HG03108 (cell line): Measurements from ENCODE around the gene CDK8.
"Not testable (repeated sequence)": the region's sequence is repeated elsewhere in the genome, so short reads cannot be mapped to it uniquely, and the experiment has no call there.

Experiments
- ATAC-seq: cut with Tn5 transposase; IDR thresholded peaks from one replicate; pipeline ENCODE4 v1.9.1; 2021; ENCODE audit warnings: moderate library complexity; ENCODE audit not compliant: unreplicated experiment

Gene CDK8

DNA sequence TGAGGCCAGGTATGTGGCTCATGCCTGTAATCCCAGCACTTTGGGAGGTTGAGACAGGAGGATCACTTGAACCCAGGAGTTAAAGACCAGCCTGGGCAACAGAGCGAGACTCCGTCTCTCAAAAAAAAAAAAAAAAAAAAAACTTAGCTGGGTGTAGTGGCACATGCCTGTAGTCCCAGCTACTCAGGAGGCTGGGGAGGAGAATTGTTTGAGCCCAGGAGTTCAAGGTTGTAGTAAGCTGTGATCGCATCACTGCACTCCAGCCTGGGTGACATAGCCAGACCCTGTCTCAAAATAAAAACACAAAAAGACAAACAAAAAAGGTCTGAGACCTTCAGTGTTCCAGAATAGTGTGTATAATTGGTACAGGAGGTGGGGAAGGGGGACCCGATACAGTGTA lies 1.9 kb upstream of the CDK8 start:
- not testable (repeated sequence) for ATAC-seq

DNA sequence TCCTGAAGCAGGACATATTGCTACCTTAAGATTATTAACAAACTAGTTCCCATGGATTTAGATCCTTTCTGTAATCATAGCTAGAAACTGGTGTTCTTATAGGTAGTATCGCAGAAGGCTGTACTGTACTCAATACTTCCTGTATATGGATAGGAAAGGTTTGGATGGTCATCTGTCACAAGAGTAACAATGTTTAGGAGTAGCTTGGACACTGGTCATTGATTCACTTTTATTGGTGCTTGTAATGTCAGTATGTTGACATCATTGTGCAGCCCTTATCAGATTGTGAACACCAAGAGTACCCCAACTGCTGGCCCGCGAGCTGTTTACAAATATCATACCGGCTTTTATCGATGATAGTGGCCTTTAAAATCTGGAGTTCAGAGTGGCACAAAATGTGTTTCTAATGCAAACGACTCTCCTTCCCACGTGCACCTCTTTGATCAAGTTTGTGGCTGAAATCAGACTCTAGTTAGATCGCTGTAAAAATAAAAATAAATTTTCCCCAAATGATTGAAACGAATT lies 605 bp upstream of the CDK8 start:
- ATAC-seq, result no peak

DNA sequence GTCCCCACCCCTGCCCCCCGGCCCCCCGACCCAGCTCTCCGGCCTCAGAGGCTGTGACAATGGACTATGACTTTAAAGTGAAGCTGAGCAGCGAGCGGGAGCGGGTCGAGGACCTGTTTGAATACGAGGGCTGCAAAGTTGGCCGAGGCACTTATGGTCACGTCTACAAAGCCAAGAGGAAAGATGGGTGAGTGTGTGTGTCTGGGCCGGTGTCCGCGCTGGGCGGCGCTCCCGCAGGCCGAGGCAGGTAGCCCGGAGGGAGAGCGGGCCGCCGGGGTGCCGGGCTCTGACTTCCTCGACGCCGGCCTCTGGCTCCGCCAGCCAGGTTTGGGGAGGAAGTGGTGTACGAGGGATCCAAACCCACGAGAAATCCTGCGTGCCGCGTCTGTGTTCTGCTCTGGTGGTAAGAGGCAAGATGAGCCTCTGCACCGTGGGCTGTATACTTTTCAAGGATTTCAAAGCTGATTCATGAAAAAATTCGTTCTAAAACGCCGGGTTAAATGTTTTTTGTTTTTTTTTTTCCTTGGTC lies 718 bp downstream of the CDK8 start:
- ATAC-seq, result peak; percentile 33

DNA sequence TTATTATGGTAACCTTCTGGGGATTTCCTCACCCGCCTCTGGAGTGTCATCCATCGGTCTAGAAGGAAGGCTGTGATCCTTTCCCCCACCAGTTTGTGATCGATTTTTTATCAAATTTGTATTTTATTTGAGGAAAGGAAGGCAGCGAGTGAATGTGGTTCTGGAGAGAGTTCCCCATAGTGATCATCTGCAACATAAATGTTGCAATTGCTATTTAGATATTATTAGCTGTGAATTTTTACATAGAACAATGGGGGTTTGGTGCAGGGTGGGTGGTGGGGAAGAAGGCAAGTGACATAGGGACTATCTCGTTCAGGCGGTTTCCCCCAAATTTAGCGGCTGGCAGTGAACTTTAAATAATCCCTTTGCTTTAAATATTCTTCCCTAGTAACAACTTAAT lies 1.2 kb downstream of the CDK8 start:
- ATAC-seq, result no peak

DNA sequence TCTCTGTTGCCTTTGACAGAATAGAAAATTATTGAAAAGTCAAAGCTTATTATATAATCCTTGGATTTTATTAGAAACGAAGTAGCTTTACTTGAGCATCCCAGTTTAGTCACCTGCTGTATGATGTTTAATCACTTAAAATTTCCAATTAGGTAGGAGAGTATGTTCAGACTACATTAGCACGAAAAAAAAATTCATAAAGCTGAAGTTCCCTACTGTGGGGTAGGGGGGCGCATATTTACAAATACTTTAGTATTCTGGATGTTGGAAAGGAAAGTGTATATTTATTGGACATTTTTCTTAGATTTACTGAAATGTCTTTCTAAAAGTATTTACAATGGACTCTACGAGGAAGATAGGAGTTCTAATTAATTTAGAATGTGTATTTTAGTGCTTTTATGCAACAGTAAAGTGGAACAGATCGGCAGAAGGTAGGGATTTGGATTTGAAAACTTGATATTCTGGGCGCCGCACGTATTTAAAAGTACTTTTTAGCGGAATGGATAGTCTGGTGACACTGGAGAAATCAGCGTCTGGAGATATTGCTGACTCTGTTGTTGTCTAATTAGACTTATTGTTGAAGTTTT lies 1.9 kb downstream of the CDK8 start:
- no peak for ATAC-seq

DNA sequence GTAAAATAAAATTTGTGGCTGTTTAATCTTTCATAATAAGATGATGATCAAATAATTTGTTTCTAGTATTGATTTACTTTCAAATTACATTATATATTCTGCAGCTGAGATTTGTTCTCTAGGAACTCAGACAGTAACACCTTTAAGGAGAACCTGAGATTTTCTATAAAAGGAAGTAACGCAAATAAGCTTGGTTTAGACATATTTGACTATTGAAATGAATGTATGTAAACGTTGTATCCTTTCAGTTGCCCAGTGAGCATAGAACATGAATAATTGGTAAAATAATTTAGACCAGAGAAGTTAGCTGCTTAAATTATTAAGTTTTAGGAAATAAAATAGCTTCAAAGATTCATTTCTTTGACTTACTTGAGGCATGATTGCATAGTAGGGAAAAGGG lies 3.1 kb downstream of the CDK8 start:
- ATAC-seq, result no peak

DNA sequence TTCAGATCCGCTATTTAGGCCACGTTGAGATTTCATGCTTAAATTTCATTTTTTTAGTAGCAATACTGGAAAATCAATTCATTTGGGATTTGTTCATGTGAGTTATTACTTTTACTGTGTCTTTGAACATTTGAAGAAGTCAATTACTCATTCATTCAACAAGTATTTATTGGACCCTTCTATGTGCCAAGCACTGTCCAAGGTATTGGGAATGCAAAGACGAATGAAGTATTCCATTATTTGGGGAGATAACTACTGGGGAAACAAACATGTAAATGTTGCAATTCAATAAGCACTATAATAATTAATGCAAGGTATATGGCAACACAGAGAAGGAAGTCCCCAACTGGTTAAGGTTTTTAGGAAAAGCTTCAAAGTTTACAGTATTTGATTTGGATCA lies 5.7 kb downstream of the CDK8 start:
- no peak for ATAC-seq

DNA sequence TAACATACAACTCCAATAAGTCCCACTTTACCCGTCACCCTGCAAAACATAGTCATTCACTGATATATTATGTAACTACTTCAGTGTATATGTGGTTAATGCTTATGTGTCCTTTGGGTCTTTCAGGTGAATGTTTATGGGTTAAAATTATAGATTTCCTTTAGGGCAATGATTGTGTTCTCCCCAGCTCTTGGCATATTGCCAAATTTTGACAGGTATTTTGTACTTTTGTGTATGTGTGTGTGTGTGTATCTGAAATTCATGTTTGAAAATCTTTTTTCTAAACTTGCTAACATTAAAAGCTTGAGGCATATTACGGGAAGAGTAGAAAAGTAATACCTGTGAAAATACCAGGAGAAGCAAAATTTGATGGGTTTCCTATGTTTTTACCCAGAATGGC lies 8.2 kb downstream of the CDK8 start:
- no peak for ATAC-seq

DNA sequence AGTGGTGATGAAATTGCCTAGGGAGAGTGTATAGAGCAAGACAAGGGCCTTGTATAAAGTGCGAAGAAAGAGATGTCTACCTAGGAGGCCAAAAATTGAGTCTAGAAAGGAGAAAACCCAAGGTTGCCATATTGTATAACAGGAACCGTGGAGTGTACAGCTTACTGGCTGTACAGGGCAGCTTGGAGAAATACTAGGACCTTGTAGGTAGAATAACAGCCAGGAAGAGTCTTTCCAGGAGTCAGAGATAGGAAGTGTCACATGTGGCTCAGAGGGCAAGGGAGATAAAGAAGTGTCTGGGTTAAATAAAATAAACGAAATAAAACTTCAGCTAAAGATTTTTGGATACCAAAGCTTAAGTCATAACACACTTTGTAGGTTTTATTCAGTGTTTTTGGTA lies 12.4 kb downstream of the CDK8 start:
- ATAC-seq, result no peak

DNA sequence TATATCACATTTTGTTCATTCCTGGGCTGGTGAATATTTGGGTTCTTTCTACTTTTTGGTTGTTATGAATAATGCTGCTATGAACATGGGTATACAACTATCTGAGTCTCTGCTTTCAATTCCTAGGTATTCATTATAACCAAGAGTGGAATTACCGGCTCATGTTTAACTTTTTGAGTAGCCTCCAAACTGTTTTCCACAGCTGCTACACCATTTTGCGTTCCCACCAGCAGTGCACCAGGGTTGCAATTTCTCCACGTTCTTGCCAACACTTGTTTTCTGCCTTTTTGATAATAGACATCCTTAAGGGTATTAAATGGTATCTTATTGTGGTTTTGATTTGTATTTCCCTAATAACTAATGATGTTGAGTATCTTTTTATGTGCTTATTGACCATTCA lies 16.8 kb downstream of the CDK8 start:
- no peak for ATAC-seq

DNA sequence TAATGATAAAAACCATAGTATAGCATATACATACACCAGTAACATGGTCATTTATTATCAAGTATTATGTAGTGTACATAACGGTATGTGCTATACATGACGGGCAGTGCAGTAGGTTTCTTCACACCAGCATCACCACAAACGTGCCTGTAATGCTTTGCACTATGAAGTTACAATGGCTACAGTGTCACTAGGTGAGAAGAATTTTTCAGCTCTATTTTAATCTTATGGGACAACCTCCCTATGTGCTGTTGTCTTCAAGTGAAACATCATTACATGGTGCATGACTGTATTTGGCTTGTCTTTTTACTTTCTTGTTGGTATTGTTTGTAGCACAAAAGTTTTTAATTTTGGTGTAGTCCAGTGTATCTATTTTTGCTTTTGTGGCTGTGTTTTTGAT lies 18.7 kb downstream of the CDK8 start:
- no peak for ATAC-seq

DNA sequence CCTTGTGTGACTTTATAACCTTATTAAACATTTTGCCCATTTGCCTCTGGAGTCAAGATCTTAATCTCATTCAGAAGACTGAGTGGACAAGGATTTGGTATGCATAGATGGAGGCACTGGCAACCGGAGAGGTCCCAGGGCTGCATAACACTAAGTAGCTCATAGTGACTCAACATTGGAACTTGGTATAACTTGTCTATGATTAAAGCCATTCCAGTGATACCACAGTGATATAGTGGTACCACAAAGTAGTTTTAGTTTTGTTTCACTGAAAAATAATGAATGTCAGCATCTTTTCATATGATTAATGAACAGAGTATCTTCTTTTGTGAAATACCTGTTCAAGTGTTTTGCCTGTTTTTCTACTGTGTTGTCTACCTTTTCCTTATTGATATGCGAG lies 26.4 kb downstream of the CDK8 start:
- no peak for ATAC-seq

DNA sequence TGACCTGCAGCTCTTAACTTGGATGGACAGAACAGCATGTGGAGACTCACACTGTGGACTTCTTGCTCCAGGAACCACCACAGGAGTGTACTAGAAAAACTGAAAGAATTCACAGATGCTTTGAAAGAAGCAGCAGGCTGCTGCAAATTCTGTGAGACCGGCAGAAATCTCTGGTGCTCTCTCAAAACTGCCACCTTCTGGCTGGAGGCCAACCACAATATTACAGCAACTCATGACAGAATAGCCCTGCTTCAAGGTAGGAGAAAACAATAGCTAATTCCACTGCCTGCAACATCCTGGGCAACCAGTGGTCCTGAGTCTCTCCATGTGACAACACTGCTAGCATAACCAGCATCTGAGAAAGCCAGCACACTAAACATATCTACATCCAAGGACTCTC lies 26.9 kb downstream of the CDK8 start:
- no peak for ATAC-seq

DNA sequence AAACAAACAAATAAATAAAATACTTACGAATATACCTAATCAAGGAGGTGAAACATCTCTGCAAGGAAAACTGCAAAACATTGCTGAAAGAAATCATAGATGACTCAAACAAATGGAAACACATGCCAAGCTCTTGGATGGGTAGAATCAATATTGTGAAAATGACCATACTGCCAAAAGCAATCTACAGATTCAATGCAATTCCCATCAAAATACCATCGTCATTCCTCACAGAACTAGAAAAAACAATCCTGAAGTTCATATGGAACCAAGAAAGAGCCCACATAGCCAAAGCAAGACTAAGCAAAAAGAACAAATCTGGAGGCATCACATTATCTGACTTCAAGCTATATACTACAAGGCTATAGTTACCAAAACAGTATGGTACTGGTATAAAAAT lies 32.0 kb downstream of the CDK8 start:
- ATAC-seq, result not testable (repeated sequence)

DNA sequence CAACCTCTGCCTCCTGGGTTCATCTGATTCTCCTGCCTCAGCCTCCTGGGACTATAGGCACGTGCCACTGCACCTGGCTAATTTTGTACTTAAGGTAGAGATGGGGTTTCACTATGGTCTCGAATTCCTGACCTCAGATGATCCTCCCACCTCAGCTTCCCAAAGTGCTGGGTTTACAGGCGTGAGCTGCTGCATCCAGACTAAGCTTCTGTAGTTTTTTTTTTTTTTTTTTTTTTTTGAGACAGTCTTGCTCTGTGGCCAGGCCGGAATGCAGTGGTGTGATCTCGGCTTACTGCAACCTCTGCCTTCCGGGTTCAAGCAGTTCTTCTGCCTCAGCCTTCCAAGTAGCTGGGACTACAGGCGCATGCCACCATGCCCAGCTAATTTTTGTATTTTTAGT lies 34.9 kb downstream of the CDK8 start:
- ATAC-seq, result not testable (repeated sequence)

DNA sequence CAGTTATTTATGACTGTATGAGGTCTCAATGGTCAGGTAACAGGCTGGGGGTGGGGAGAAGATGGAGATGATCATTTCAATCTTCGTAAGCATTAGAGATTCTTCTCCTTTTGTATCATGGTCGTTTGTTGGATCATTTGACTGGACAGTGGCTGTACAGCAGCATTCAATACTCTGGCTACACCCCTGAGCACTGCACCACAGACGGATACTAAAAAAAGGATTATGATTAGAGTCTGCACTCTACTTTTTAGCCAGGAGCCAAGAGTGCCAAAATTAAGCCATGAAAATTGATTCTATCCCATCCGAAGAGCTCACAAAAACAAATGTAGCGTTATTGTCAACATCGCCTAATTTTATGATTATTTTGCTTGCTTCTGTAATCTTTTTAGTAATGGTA lies 41.9 kb downstream of the CDK8 start:
- ATAC-seq, result no peak

DNA sequence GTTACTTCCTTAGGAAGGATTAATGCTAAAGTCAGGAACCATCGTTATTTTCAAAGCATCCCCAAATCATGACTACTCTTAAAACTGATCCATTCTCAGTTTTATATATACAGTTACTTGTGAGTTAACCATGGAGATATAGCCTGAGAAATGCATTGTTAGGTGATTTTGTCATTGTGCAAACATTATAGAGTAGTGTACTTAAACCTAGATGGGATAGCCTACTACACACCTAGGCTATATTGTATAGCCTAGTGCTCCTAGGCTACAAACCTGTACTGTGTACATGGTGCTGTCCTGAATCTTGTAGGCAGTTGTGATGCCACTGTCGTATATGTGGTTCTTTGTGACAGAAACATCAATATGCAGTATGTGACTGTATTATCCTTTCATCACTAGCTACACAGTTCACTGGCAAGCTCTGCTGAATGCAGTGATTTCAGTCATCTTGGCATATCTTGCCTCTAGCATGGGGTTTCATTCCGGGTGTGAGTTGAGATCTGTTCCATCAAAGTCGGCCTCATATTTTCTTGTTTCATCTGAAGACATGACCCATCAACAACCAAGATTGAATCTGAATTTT lies 45.3 kb downstream of the CDK8 start:
- no peak for ATAC-seq

DNA sequence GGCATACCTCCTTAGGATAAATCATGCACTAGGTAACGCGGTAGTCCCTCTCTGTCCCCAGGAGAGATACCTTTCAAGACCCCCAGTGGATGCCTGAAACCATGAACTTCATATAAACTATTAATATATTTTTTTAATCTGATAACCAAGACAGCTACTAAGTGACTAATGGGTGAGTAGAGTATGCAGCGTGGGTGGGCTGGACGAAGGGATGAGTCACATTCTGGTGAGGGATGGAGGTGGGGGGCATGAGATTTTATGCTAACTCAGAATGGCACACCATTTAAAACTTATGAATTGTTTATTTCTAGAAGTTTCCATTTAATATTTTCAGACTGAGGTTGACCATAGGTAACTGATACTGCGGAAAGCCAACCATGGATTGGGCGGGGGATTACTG lies 46.2 kb downstream of the CDK8 start:
- no peak for ATAC-seq

DNA sequence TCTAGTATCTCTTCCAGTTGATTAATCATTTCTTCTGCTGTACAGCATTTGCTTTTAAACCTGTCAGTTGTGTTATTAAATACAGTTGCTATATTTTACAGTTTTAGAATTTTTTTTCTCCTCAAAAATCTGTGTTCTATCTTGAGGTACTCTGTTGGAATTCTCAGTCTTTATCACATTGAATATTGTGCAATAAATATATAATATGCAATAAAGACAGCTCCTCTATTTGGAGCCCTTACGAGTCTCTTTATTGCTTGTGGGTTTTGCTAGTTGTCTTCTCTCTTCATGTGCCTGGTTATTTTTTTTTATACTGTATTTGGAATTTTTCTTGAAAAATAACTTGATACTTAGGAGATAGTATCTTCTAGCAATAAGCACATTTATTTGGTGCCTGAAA lies 51.7 kb downstream of the CDK8 start:
- ATAC-seq, result no peak

DNA sequence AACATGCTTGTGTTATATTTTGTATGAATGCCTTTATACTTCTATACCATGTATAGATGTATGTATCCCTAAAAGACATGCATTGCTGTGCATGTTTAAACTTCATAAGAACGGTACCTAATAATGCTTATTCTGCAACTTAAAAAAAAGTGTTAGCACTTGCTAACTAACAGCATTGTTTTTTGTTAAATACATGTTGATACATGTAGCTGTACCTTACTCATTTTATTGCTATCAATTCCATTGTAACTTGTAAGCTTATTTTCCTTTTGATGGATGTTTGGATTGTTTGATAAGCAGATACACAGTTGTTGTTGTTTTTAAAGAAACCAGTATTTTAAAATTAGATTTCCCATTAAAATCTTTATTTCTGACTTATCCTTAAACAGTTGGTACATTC lies 53.8 kb downstream of the CDK8 start:
- ATAC-seq, result no peak

DNA sequence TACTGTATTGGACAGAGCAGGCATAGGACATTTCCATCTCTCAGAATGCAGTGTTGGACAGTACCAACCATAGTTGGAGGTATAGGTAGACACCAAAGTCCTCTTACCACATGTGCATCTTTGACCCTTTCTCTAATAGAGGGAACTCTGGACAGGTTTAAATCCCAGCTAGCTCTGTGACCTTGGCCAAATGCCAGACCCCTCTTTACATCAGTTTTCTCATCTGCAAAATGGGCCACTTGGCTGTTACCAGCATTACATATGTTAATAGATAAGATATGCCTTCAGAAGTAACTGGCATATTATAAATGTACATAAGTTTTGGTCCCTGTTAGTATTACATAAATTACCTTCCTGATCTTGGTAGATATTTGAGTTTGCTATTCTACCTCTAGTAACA lies 54.3 kb downstream of the CDK8 start:
- no peak for ATAC-seq

DNA sequence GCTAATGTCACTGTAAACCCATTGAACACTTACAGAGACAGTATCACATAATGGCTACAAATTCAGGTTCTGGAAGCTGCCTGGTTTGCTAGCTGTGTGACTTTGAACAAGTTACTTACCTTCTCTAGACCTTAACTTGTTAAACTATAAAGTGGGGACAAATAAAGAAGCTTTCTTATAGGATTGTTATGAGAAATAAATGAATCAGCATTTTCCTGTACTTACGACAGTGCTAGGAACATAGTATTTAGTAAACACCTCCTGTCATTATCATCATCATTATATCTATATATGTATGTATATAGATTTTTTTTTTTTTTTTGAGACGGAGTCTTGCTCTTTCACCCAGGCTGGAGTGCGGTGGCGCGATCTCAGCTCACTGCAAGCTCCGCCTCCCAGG lies 54.9 kb downstream of the CDK8 start:
- no peak for ATAC-seq

DNA sequence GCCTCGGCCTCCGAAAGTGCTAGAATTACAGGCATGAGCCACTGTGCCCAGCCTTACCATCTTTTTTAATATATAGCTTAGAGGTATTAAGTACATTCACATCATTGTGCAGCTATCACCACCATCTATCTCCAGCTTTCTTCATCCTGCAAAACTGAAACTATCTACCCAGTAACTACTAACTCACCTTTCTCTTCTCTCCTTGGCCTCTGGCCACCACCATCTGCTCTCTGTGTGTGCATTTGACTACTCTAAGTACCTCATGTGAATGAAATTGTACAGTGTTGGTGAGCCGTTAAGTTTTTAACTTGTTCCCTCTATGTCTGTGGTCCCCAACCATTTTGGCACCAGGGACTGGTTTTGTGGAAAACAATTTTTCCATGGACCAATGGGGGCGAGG lies 56.1 kb downstream of the CDK8 start:
- no peak for ATAC-seq
